IMR-90 (cell line): ENCODE data around the gene DAAM2. TPM values are rescaled to one million over a fixed set of nuclear protein-coding genes. Genes with fewer than 3 reads are reported as not detected.

ENCODE experiments used
- ELK1 ChIP-seq: fragments of 150-350 bp; IDR thresholded peaks from 2 replicates; pipeline ENCODE4 v1.6.1; 2016; ENCODE audit warnings: low read depth, mild to moderate bottlenecking, low read length, moderate library complexity, borderline replicate concordance
- MAZ ChIP-seq: IDR thresholded peaks from 2 replicates; pipeline ENCODE4 v1.6.1; 2012; ENCODE audit warnings: low read depth, mild to moderate bottlenecking, low read length, improper control_type of control experiment, moderate library complexity, borderline replicate concordance
- polyA plus RNA-seq, 3 experiments: library from polyadenylated mRNA; depleted of rRNA; stranded (reverse); fragments of >200 nt; gene quantifications; 2 replicates each; pipeline ENCODE4 v1.2.3, GENCODE V29; 2012; ENCODE audit warnings: low replicate concordance in 1 of 3
- total RNA-seq: library from RNA; depleted of rRNA; stranded (reverse); fragments of >200 nt; gene quantifications from 2 replicates; pipeline ENCODE4 v1.2.3, GENCODE V29; 2012

The DAAM2 gene
- total and polyA plus RNA-seq, 2 of the 4 experiments (the other 2 are of a cell fraction): 11.2 to 12.9 TPM

GRCh38 chr6:39792540-39793450 lies 619 bp downstream of the DAAM2 start (continued):
- TF ChIP-seq ELK1: no peak
- TF ChIP-seq MAZ: no peak
